Mononuclear cell (primary cell): ENCODE results near the gene FMN1. TPM values are rescaled to one million over a fixed set of nuclear protein-coding genes. Genes with fewer than 3 reads are reported as not detected.

Experiments used
- H3K27me3 ChIP-seq: 2 replicates; pipeline ENCODE4 v1.6.0; 2011; ENCODE audit warnings: low read length, control low read depth; ENCODE audit not compliant: insufficient read depth
- H3K4me1 ChIP-seq: 2 replicates; pipeline ENCODE4 v1.5.1; 2011; ENCODE audit warnings: mild to moderate bottlenecking, low read length, control low read depth; ENCODE audit not compliant: insufficient read depth
- H3K4me3 ChIP-seq: 2 replicates; pipeline ENCODE4 v1.5.1; 2011; ENCODE audit warnings: mild to moderate bottlenecking, low read length, moderate library complexity
- H3K9me3 ChIP-seq: 2 replicates; pipeline ENCODE4 v1.5.1; 2011; ENCODE audit warnings: low read depth, mild to moderate bottlenecking, control low read depth, low read length
- total RNA-seq: library from RNA; depleted of rRNA; stranded (reverse); fragments of >200 nt; gene quantifications from one replicate; pipeline ENCODE4 v1.2.3, GENCODE V29; 2012

FMN1 gene
- total RNA-seq, 1 donor = 31.2 TPM

DNA sequence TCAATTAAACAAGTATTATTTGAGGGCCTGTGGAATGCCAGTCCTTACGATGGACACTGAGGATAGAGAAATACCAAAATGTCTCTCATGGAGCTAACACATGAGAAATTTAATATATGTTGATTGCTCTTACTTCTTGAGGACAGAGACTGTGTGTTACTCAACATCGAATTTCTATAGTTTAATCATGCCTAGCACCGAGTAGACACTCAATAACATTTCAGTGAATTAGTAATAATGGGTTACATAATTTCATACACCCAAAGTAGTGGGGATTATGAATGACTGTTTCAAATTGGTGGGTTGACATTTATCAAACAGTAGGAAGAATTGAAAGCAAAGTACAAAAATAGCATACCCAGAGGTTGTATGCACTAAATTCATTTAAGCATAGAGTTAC, 11.2 kb downstream of the FMN1 start:
- no peak overlapping the region for H3K4me3 ChIP-seq
- no peaks in the 10 kb centered on the region for H3K27me3 ChIP-seq
- peaks cover 5% of the 10 kb centered on the region for H3K4me1 ChIP-seq
- no peaks in the 10 kb centered on the region for H3K9me3 ChIP-seq

DNA sequence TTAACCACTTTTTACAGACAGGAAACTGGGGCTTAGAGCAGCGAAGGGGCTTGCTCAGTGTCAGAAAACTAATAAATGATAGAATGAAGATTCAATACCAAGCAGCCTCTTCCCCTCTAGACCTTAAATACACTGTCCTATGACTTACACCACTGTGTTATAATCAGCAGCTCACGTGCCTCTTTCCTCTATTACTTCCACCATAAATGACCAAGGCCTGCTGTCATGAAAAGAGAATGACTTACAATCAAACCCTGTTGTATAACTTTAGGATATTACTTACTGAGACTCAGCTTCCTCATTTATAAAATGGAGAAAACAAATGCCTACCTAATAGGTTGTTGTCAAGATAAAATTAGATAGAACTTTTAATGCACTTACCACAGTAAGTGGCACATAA, 11.6 kb downstream of the FMN1 start:
- no peaks in the 10 kb centered on the region for H3K27me3 ChIP-seq

DNA sequence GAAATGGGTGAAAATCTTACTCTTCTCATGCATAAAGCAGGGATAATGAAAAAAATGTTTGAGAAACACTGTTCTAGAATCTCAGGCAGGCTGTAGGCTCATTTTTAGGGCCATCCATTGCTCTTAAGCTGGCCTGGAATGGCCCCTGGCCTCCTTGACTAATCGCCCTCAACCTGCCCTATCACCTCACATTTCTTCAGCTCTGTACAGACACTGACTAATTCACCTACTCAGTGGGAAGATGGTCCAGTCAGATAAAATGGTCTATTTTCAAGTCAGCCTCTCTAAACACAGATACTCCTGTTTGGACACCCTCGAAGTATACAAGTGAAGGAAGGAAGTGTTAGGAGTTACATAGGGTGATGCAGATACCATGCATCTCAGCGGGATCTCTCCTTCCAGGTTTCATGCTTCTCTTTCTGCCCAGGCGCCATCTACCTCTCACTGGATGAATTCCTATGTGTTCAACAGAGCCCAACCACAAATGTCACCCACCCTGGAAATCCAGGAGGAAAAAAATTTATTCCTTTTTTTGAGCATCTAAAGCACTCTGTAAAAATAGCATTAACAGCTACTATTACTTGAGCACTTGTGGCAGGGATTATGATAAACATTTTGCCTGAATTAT, 12.1 kb downstream of the FMN1 start:
- H3K4me3 ChIP-seq = no peak overlapping the region
- H3K9me3 ChIP-seq = no peaks in the 10 kb centered on the region
- no peaks in the 10 kb centered on the region for H3K27me3 ChIP-seq
- no peaks in the 10 kb centered on the region for H3K4me1 ChIP-seq

More for the DNA sequence above, 11.6 kb downstream of the FMN1 start:
- H3K4me3 ChIP-seq = no peak overlapping the region
- H3K4me1 ChIP-seq = peaks cover 1% of the 10 kb centered on the region
- no peaks in the 10 kb centered on the region for H3K9me3 ChIP-seq

DNA sequence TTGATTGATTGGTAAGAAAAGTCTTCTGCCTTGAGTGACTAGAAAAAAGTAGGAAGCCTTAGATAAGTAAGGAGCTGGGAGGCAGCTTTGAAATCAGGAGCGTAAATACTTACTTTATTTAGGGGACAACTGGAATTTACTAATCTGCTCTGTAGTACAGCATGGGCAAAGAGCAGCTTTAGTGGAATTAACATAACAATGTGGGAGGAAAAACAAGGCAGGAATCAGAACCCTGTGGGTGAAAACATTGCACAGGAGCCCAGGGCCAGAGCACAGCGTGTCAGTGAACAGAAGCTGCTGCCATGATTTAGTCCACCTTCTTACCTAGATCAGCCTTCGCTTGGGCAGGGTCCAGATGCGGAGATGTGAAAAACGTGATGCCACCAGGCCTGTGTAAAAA, 14.6 kb downstream of the FMN1 start:
- H3K4me3 ChIP-seq = no peak overlapping the region
- no peaks in the 10 kb centered on the region for H3K4me1 ChIP-seq
- H3K9me3 ChIP-seq = no peaks in the 10 kb centered on the region
- H3K27me3 ChIP-seq = no peaks in the 10 kb centered on the region

DNA sequence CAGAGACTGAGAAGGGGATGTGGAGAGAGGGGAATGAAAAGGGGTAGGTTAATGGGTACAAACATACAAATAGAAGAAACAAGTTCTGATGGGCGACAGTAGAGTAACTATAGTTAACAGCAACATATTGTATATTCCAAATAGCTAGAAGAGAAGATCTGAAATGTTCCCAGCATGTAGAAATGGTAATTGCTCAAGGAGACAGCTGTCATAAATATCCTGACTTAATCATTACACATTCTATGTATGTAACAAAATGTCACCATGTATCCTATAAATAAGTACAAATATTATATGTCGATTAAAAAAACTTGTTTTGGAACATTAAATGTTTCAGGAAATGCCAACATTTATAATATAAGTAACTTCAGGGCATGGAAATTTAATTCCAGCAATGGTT, 23.3 kb downstream of the FMN1 start:
- Histone ChIP-seq H3K9me3 (no peaks in the 10 kb centered on the region), H3K27me3 (peaks cover 3% of the 10 kb centered on the region), H3K4me1 (no peaks in the 10 kb centered on the region), H3K4me3 (no peak overlapping the region)

DNA sequence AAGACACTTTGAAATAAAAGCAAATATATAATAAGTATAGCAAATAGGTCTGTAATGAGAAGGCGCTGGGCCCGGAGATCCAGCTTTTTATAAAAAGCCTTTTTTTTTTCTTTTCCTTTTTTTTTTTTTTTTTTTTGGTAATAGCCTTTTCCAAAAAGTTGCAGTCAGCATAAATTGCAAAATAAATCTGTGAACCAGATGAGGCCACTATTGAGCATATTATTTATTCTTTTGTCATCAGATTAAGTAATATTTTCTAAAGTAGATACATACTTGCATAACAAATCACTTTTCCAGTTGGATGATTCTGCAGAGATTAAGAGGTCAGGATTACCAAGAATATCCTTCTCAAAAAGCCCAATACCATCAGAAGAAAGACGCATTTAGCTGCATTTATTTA, 24.9 kb downstream of the FMN1 start:
- peaks cover 3% of the 10 kb centered on the region for H3K27me3 ChIP-seq
- no peaks in the 10 kb centered on the region for H3K9me3 ChIP-seq
- no peak overlapping the region for H3K4me3 ChIP-seq
- no peaks in the 10 kb centered on the region for H3K4me1 ChIP-seq

DNA sequence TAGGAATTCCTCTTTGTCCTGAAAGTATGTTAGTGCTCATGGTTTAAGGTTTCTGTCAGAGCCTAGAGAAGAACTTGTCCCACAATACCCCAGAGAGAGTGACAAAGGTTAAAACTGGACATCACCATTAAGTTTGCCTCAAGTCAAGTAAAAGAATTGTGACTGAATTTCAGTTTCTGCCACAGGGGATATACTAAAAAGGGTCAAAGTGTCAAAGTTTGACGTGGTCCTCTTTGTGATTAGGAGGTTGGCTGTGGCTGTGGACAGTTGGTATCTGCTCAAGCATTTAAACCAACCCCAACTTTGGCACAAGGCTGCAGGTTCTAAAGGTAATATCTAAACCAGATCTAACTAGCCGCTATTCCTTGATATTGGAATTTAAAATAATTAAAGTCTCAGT, 26.1 kb downstream of the FMN1 start:
- Histone ChIP-seq H3K27me3 (peaks cover 3% of the 10 kb centered on the region), H3K4me3 (no peak overlapping the region), H3K4me1 (no peaks in the 10 kb centered on the region), H3K9me3 (no peaks in the 10 kb centered on the region)

DNA sequence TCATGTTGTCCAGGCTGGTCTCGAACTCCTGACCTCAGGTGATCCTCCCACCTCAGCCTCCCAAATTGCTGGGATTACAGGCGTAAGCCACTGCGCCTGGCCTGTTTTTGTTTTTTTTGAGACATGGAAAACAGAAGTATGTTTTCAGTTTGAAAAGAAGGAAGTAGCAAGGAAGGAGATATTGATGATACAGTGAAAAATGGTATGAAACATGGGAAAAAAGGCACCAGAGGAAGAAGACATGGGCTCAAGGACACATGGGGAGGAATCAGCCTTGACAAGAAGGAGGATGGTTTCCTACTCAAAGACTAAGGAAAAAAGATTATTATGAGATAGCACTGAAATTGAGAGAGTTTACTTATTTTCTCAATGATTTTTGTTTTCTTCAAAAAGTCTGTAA, 30.7 kb downstream of the FMN1 start:
- no peaks in the 10 kb centered on the region for H3K9me3 ChIP-seq
- peaks cover 27% of the 10 kb centered on the region for H3K4me1 ChIP-seq
- no peak overlapping the region for H3K4me3 ChIP-seq
- peaks cover under 1% of the 10 kb centered on the region for H3K27me3 ChIP-seq

DNA sequence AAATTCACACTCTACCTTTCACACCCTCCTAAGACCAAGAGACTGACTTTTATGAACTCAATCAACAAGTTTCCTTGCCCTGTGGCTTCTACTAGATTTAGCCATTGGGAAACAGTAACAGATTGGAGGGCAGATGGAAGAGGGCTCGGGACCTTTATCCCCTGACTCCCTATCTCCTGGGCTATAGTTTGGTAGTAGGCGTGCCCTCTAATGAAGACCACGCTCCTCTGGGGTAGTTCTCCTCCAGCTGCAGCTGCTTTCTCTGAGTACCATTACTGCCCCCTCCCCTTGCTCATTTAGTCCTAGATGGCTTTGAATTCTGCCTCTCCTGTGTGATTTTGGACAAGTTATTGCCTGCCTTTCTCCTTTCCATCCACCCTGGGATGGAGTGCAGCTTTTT, 33.3 kb downstream of the FMN1 start:
- H3K4me1 ChIP-seq = peaks cover 47% of the 10 kb centered on the region
- no peaks in the 10 kb centered on the region for H3K9me3 ChIP-seq
- no peaks in the 10 kb centered on the region for H3K27me3 ChIP-seq
- no peak overlapping the region for H3K4me3 ChIP-seq

DNA sequence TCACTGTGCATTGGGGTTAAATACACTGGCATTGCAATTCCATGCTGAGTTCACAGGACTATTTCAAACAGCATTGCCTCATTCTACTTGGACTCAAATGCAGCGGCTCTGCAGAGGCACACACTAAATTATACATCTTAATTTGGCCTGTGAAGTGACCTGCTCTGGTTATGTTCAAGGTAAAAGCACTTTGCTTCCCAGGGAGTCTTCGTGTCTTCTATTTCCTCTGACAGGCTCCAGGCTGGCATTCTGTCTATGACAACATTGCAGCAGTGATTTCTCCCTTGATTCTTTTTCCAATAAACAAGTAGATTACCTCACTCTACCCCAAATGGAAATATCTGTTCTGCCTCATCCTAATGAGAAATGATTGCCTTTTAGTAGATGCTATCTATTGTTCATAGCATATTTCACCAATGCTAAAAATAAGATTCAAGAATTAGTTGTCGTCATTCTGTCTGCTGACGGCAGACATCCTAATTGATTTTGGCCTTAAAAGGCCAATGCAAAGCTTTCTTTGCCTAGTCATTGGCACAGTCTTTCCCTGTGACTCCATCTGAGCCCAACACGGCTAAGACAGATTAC, 33.8 kb downstream of the FMN1 start:
- peaks cover 53% of the 10 kb centered on the region for H3K4me1 ChIP-seq
- no peaks in the 10 kb centered on the region for H3K27me3 ChIP-seq
- no peak overlapping the region for H3K4me3 ChIP-seq
- no peaks in the 10 kb centered on the region for H3K9me3 ChIP-seq

DNA sequence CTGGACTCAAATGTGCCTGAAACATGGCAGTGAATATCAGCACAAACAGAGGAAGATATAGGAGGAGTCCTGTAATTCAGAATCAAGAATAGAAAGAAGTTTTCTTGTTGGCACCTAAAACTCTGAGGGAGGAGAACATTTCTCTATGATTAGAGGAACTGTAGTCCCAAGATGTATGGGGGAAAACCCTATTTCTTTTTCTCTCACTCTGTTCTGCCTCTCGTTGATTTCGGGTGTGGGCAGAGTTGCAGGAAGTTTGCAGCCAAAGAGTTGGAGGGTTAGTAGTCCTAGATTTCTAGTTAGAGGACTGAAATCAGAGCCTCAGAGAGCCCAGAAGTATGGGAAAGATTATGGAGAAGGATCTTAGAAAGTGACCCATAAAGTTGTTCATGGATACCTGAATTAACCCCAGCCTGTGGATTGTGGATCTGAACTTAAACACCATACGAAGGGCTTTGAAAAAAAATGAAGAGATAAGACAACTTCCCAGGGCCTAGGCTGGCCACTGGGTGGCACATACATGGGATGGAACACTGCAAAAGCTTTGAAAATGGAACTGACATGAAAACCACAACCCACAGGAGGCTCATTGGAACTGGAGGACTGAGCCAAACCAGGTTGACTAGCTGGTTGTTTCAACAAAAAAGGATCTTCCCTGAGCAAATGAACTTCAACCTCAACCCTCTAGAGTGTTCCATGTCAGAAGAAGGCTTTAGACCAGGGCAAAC, 34.6 kb downstream of the FMN1 start:
- Histone ChIP-seq H3K9me3 (no peaks in the 10 kb centered on the region), H3K4me1 (peaks cover 60% of the 10 kb centered on the region), H3K4me3 (no peak overlapping the region), H3K27me3 (no peaks in the 10 kb centered on the region)

DNA sequence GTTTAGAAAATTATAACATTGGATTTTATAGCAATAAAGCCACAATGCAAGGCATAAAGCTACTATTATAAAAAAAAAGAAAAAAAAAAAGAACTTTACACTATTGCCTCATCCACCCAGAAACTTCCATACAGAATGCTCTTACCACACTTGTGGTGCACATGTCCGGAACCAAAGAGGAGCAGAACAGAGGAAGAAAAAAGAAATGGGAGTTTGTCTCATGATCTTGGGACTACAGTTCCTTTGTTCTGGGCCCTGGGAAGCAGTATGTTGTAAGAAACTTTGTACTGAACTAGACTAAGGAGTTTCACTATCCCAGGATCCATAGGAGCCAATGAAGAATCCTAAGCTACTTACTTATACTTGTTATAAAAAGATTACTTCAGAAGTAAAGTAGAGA, 36.1 kb downstream of the FMN1 start:
- H3K27me3 ChIP-seq = no peaks in the 10 kb centered on the region
- peaks cover 76% of the 10 kb centered on the region for H3K4me1 ChIP-seq
- no peaks in the 10 kb centered on the region for H3K9me3 ChIP-seq
- no peak overlapping the region for H3K4me3 ChIP-seq

DNA sequence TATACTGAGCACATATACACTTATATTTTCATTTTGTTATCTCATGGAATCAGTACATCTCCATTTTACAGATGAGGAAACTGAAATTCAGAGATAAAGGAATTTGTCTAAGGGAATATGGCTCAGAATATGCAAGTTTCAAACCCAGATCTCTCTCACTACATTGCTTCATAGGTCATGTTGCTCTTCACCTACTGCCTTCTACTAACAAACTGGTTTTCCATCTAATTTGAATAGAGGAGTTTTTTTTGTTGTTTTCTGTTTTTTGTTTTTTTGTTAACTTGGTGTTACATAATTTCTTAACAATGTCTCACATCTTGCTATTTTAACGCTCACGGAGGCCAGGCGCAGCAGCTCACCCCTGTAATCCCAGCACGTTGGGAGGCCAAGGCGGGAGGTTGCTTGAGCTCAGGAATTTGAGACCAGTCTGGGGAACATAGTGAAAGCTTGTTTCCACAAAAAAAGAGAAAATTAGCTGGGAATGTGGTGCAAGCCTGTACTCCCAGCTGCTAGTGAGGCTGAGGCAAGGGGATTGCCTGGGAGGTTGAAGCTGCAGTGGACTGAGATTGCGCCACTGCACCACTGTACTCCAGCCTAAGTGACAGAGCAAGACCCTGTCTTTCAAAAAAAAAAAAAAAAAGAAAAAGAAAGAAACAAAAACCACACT, 37.0 kb downstream of the FMN1 start:
- H3K9me3 ChIP-seq = no peaks in the 10 kb centered on the region
- no peak overlapping the region for H3K4me3 ChIP-seq
- H3K4me1 ChIP-seq = peaks cover 84% of the 10 kb centered on the region
- no peaks in the 10 kb centered on the region for H3K27me3 ChIP-seq

DNA sequence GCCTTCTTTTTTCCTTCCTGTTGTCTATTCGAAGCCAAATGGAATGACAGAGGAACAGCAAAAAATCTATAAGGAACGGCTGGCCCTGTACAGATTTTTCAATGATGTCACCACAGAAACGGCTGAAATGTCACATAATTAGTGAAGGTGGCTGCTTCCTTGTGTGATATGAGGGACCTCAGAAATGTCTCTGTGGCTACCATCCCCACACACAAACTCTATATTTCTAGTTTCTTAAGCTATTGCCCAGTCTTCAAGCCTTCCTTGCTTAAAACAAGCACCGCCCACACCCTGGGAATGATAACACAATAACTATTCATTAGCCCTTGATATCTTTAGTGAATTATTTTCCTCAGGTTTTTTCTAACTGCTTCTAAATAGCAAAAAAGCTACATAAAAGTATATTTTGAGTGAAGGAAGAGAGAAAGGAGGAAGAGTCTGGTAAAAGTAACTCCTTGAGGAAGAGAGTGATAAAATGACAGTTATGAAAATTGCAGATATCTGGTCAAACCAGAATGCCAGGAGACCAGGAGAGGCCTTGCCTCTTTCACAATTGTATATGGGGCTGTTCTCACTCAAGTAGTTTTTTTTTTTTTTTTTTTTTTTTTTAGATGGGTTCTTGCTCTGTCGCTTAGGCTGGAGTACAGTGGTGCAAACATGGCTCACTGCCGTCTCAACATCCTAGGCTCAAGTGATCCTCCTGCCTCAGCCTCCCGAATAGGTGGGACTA, 38.7 kb downstream of the FMN1 start:
- Histone ChIP-seq H3K9me3 (no peaks in the 10 kb centered on the region), H3K4me1 (peaks cover 86% of the 10 kb centered on the region), H3K27me3 (no peaks in the 10 kb centered on the region), H3K4me3 (no peak overlapping the region)
